GM23338 (cell line): Measurements from ENCODE around the gene RSRC1. TPM values are rescaled to one million over a fixed set of nuclear protein-coding genes. Genes with fewer than 3 reads are reported as not detected.
A peak's percentile ranks its signal among the peaks of the same experiment; 100 is the strongest.

Experiments
- ATAC-seq: fragments of 200-7000 bp; cut with Tn5 transposase; 3 replicates; pipeline ENCODE4 v1.9.1; 2020
- DNase-seq: peaks from one replicate; pipeline ENCODE4 v3.0.0-alpha.2; 2015; ENCODE audit warnings: low spot score
- H2AFZ ChIP-seq: fragments of 200-600 bp; sonication (generic); 2 replicates; pipeline ENCODE4 v1.8.0; 2016; ENCODE audit warnings: antibody characterized with exemption, mild to moderate bottlenecking, moderate library complexity
- H3F3A ChIP-seq: fragments of 200-600 bp; sonication (generic); replicated peaks from 2 replicates; pipeline ENCODE4 v1.8.0; 2017; ENCODE audit warnings: antibody characterized with exemption, mixed run types, low read depth
- H3K27ac ChIP-seq: fragments of 200-600 bp; sonication (generic); 2 replicates; pipeline ENCODE4 v1.6.1; 2016; ENCODE audit warnings: low read depth
- H3K27me3 ChIP-seq: fragments of 200-600 bp; sonication (generic); 2 replicates; pipeline ENCODE4 v1.8.0; 2016; ENCODE audit warnings: mild to moderate bottlenecking, mixed run types, moderate library complexity; ENCODE audit not compliant: insufficient read depth
- H3K36me3 ChIP-seq: fragments of 200-600 bp; sonication (generic); 2 replicates; pipeline ENCODE4 v1.8.0; 2016; ENCODE audit warnings: mild to moderate bottlenecking; ENCODE audit not compliant: insufficient read depth
- H3K4me1 ChIP-seq: fragments of 200-600 bp; sonication (generic); 2 replicates; pipeline ENCODE4 v1.8.0; 2016; ENCODE audit warnings: mild to moderate bottlenecking, moderate library complexity; ENCODE audit not compliant: insufficient read depth
- H3K4me2 ChIP-seq: fragments of 200-600 bp; sonication (generic); 2 replicates; pipeline ENCODE4 v1.7.1; 2017; ENCODE audit warnings: mixed run types
- H3K4me3 ChIP-seq: fragments of 200-600 bp; sonication (generic); 2 replicates; pipeline ENCODE4 v1.6.1; 2016; ENCODE audit warnings: mixed run types
- H3K79me2 ChIP-seq: fragments of 200-600 bp; sonication (generic); replicated peaks from 2 replicates; pipeline ENCODE4 v1.8.0; 2017; ENCODE audit warnings: mild to moderate bottlenecking; ENCODE audit not compliant: insufficient read depth
- H3K9me2 ChIP-seq: fragments of 200-600 bp; sonication (generic); 2 replicates; pipeline ENCODE4 v1.8.0; 2017; ENCODE audit not compliant: insufficient read depth
- H4K20me1 ChIP-seq: fragments of 200-600 bp; sonication (generic); replicated peaks from 2 replicates; pipeline ENCODE4 v1.8.0; 2017; ENCODE audit warnings: mild to moderate bottlenecking; ENCODE audit not compliant: insufficient read depth
- H3K27ac Mint-ChIP-seq: 2 replicates; pipeline ENCODE4 v1.8.0; 2020; ENCODE audit warnings: inconsistent platforms, mild to moderate bottlenecking, moderate library complexity, mixed read lengths
- H3K27me3 Mint-ChIP-seq: 3 replicates; pipeline ENCODE4 v1.8.0; 2022; ENCODE audit warnings: low read depth, mild to moderate bottlenecking, moderate library complexity, mixed read lengths, inconsistent platforms; ENCODE audit not compliant: insufficient read depth, poor library complexity
- H3K36me3 Mint-ChIP-seq: 3 replicates; pipeline ENCODE4 v1.8.0; 2021; ENCODE audit warnings: low read depth, mild to moderate bottlenecking, inconsistent platforms, moderate library complexity, mixed read lengths
- H3K4me1 Mint-ChIP-seq: 3 replicates; pipeline ENCODE4 v1.8.0; 2020; ENCODE audit warnings: mild to moderate bottlenecking, inconsistent platforms, mixed read lengths
- H3K4me3 Mint-ChIP-seq: 3 replicates; pipeline ENCODE4 v1.8.0; 2021; ENCODE audit warnings: moderate library complexity, mild to moderate bottlenecking, inconsistent platforms, mixed read lengths
- H3K9me3 Mint-ChIP-seq: 3 replicates; pipeline ENCODE4 v1.8.0; 2020; ENCODE audit warnings: moderate library complexity, mild to moderate bottlenecking, inconsistent platforms, mixed read lengths
- CREB1 ChIP-seq: fragments of 250-450 bp; sonication (Bioruptor Pico); IDR thresholded peaks from 2 replicates; pipeline ENCODE4 v1.5.0; 2020; ENCODE audit warnings: low read depth, mild to moderate bottlenecking, moderate library complexity
- EZH2 ChIP-seq: fragments of 200-600 bp; sonication (generic); IDR thresholded peaks from one replicate; pipeline ENCODE4 v1.8.0; 2017; ENCODE audit warnings: antibody characterized with exemption, mild to moderate bottlenecking, low read depth; ENCODE audit not compliant: unreplicated experiment
- EZH2phosphoT487 ChIP-seq: fragments of 200-600 bp; sonication (generic); IDR thresholded peaks from one replicate; pipeline ENCODE4 v1.8.1; 2018; ENCODE audit warnings: antibody characterized with exemption; ENCODE audit not compliant: unreplicated experiment
- JUNB ChIP-seq: IDR thresholded peaks from one replicate; pipeline ENCODE4 v1.6.1; 2016; ENCODE audit warnings: antibody characterized with exemption; ENCODE audit not compliant: unreplicated experiment
- NANOG ChIP-seq: IDR thresholded peaks from 2 replicates; pipeline ENCODE4 v1.6.1; 2016; ENCODE audit warnings: antibody characterized with exemption, borderline replicate concordance
- POLR2AphosphoS5 ChIP-seq: IDR thresholded peaks from 2 replicates; pipeline ENCODE4 v1.6.1; 2016; ENCODE audit warnings: antibody characterized with exemption, low read depth
- STAT1 ChIP-seq: IDR thresholded peaks from one replicate; pipeline ENCODE4 v1.6.1; 2016; ENCODE audit warnings: antibody characterized with exemption; ENCODE audit not compliant: unreplicated experiment
- ZNF114 ChIP-seq: fragments of 250-450 bp; sonication (Bioruptor Pico); IDR thresholded peaks from 2 replicates; pipeline ENCODE4 v1.5.0; 2020; ENCODE audit warnings: mild to moderate bottlenecking, moderate library complexity
- polyA plus RNA-seq: library from polyadenylated mRNA; unstranded; fragments of >200 nt; fragmentation: Nextera tagmentation; extraction: Ambion mirVana; gene quantifications from 2 replicates; pipeline ENCODE4 v1.2.1, GENCODE V29; 2016
- total RNA-seq: library from RNA; depleted of rRNA; stranded (reverse); fragments of >200 nt; shearing (Covaris generic); gene quantifications from 2 replicates; pipeline ENCODE4 v1.2.3, GENCODE V29; 2014
- TF ChIP-seq, protein P1 (sequence below), 2 experiments: fragments of 200-600 bp in 1 of 2; sonication (generic) in 1 of 2; conservative IDR thresholded peaks; 2 replicates each; pipeline versions ENCODE4 v1.5.1 to v1.6.1; 2016 to 2017; ENCODE audit warnings: antibody characterized with exemption in 2 of 2, low read depth in 2 of 2, mild to moderate bottlenecking in 2 of 2, moderate library complexity in 1 of 2
- TF ChIP-seq, protein P2 (sequence below): fragments of 250-450 bp; sonication (Bioruptor Pico); IDR thresholded peaks from 2 replicates; pipeline ENCODE4 v1.5.0; 2020; ENCODE audit warnings: mild to moderate bottlenecking, moderate library complexity
- TF ChIP-seq, protein P3 (sequence below): IDR thresholded peaks from one replicate; pipeline ENCODE4 v1.6.1; 2018; ENCODE audit warnings: antibody characterized with exemption; ENCODE audit not compliant: unreplicated experiment

The RSRC1 gene
- total and polyA plus RNA-seq, 2 experiments from 2014 or later = 32.5 to 76.8 TPM

DNA sequence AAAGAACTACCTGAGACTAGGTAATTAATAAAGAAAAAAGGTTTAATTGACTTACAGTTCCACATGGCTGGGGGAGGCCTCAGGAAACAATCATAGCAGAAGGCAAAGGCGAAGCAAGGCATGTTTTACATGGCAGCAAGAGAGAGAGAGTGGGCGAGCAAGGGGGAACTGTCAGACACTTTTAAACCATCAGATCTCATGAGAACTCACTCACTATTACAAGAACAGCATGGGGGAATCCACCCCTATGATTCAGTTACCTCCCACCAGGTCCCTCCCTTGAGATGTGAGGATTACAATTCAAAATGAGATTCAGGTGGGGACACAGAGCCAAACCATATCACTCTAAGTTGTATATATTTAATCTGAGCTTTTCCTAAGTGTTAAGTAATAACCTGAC lies 382.1 kb downstream of the RSRC1 start (continued):
- TF ChIP-seq, protein P1, sequence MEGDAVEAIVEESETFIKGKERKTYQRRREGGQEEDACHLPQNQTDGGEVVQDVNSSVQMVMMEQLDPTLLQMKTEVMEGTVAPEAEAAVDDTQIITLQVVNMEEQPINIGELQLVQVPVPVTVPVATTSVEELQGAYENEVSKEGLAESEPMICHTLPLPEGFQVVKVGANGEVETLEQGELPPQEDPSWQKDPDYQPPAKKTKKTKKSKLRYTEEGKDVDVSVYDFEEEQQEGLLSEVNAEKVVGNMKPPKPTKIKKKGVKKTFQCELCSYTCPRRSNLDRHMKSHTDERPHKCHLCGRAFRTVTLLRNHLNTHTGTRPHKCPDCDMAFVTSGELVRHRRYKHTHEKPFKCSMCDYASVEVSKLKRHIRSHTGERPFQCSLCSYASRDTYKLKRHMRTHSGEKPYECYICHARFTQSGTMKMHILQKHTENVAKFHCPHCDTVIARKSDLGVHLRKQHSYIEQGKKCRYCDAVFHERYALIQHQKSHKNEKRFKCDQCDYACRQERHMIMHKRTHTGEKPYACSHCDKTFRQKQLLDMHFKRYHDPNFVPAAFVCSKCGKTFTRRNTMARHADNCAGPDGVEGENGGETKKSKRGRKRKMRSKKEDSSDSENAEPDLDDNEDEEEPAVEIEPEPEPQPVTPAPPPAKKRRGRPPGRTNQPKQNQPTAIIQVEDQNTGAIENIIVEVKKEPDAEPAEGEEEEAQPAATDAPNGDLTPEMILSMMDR (conservative IDR thresholded peaks at IDR 0.05; ENCODE audit: low read depth in 2 of 2) = no peak
- TF ChIP-seq EZH2 (no peak), STAT1 (no peak)

DNA sequence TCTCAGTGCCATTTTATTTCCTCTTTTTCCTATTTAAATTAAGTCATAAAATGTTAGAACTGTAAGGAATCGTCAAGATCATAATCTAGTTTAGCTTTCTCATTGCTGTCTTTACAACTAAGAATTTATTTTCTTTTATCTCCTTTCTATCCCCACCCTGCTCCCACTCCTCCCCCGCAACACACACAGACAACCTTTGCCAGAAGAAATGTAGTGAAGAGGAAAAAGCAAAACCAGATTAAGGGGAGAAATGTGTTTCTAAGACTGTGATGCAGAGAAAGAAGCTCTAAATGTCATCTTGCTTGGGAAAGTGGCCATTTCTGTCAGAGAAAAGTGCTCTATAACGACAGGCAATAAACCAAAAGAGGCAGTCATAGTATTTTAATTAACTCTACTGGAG lies 382.8 kb downstream of the RSRC1 start:
- Histone ChIP-seq H3K9me2 (no peaks in the 10 kb centered on the region), H3K4me1 (no peaks in the 10 kb centered on the region), H4K20me1 (no peaks in the 10 kb centered on the region), H3K27ac (no peak overlapping the region), H3K4me3 (no peak overlapping the region), H3K36me3 (no peaks in the 10 kb centered on the region), H3K79me2 (no peaks in the 10 kb centered on the region), H3F3A (no peaks in the 10 kb centered on the region), H3K27me3 (no peaks in the 10 kb centered on the region), H2AFZ (no peak overlapping the region), H3K4me2 (no peak overlapping the region)
- Mint-ChIP-seq H3K4me1 (peaks cover 4% of the 10 kb centered on the region; the same call in 2 of the 3 replicates), H3K4me3 (no peak overlapping the region), H3K27ac (peak overlapping the region; percentile 22; the same call in 1 of the 2 replicates), H3K9me3 (no peaks in the 10 kb centered on the region; the same call in 2 of the 3 replicates), H3K36me3 (0 out of 3 replicates have a peak, but pooled peaks cover under 1% of the 10 kb centered on the region), H3K27me3 (no peaks in the 10 kb centered on the region)
- ATAC-seq (no peak), DNase-seq (no peak)
- no peak for TF ChIP-seq JUNB
- no peak for TF ChIP-seq EZH2phosphoT487
- TF ChIP-seq, protein P2, sequence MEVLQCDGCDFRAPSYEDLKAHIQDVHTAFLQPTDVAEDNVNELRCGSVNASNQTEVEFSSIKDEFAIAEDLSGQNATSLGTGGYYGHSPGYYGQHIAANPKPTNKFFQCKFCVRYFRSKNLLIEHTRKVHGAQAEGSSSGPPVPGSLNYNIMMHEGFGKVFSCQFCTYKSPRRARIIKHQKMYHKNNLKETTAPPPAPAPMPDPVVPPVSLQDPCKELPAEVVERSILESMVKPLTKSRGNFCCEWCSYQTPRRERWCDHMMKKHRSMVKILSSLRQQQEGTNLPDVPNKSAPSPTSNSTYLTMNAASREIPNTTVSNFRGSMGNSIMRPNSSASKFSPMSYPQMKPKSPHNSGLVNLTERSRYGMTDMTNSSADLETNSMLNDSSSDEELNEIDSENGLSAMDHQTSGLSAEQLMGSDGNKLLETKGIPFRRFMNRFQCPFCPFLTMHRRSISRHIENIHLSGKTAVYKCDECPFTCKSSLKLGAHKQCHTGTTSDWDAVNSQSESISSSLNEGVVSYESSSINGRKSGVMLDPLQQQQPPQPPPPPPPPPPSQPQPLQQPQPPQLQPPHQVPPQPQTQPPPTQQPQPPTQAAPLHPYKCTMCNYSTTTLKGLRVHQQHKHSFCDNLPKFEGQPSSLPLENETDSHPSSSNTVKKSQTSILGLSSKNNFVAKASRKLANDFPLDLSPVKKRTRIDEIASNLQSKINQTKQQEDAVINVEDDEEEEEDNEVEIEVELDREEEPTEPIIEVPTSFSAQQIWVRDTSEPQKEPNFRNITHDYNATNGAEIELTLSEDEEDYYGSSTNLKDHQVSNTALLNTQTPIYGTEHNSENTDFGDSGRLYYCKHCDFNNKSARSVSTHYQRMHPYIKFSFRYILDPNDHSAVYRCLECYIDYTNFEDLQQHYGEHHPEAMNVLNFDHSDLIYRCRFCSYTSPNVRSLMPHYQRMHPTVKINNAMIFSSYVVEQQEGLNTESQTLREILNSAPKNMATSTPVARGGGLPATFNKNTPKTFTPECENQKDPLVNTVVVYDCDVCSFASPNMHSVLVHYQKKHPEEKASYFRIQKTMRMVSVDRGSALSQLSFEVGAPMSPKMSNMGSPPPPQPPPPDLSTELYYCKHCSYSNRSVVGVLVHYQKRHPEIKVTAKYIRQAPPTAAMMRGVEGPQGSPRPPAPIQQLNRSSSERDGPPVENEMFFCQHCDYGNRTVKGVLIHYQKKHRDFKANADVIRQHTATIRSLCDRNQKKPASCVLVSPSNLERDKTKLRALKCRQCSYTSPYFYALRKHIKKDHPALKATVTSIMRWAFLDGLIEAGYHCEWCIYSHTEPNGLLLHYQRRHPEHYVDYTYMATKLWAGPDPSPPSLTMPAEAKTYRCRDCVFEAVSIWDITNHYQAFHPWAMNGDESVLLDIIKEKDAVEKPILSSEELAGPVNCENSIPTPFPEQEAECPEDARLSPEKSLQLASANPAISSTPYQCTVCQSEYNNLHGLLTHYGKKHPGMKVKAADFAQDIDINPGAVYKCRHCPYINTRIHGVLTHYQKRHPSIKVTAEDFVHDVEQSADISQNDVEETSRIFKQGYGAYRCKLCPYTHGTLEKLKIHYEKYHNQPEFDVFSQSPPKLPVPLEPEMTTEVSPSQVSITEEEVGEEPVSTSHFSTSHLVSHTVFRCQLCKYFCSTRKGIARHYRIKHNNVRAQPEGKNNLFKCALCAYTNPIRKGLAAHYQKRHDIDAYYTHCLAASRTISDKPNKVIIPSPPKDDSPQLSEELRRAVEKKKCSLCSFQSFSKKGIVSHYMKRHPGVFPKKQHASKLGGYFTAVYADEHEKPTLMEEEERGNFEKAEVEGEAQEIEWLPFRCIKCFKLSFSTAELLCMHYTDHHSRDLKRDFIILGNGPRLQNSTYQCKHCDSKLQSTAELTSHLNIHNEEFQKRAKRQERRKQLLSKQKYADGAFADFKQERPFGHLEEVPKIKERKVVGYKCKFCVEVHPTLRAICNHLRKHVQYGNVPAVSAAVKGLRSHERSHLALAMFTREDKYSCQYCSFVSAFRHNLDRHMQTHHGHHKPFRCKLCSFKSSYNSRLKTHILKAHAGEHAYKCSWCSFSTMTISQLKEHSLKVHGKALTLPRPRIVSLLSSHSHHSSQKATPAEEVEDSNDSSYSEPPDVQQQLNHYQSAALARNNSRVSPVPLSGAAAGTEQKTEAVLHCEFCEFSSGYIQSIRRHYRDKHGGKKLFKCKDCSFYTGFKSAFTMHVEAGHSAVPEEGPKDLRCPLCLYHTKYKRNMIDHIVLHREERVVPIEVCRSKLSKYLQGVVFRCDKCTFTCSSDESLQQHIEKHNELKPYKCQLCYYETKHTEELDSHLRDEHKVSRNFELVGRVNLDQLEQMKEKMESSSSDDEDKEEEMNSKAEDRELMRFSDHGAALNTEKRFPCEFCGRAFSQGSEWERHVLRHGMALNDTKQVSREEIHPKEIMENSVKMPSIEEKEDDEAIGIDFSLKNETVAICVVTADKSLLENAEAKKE = no peak
- TF ChIP-seq, protein P3, sequence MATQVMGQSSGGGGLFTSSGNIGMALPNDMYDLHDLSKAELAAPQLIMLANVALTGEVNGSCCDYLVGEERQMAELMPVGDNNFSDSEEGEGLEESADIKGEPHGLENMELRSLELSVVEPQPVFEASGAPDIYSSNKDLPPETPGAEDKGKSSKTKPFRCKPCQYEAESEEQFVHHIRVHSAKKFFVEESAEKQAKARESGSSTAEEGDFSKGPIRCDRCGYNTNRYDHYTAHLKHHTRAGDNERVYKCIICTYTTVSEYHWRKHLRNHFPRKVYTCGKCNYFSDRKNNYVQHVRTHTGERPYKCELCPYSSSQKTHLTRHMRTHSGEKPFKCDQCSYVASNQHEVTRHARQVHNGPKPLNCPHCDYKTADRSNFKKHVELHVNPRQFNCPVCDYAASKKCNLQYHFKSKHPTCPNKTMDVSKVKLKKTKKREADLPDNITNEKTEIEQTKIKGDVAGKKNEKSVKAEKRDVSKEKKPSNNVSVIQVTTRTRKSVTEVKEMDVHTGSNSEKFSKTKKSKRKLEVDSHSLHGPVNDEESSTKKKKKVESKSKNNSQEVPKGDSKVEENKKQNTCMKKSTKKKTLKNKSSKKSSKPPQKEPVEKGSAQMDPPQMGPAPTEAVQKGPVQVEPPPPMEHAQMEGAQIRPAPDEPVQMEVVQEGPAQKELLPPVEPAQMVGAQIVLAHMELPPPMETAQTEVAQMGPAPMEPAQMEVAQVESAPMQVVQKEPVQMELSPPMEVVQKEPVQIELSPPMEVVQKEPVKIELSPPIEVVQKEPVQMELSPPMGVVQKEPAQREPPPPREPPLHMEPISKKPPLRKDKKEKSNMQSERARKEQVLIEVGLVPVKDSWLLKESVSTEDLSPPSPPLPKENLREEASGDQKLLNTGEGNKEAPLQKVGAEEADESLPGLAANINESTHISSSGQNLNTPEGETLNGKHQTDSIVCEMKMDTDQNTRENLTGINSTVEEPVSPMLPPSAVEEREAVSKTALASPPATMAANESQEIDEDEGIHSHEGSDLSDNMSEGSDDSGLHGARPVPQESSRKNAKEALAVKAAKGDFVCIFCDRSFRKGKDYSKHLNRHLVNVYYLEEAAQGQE = no peak
- no peak for TF ChIP-seq STAT1
- TF ChIP-seq EZH2 = no peak
- no peak for TF ChIP-seq POLR2AphosphoS5
- no peak for TF ChIP-seq NANOG
- no peak for TF ChIP-seq ZNF114 (CRISPR knock-in tag)
- TF ChIP-seq CREB1 = no peak
